H9 (cell line): Measurements from ENCODE around the gene SRP72. TPM values are rescaled to one million over a fixed set of nuclear protein-coding genes. Genes with fewer than 3 reads are reported as not detected.

Experiments used
- DNase-seq: peaks from one replicate; pipeline ENCODE4 v3.0.0-alpha.2; 2017
- H2AFZ ChIP-seq: one replicate; pipeline ENCODE4 v1.6.1; 2013; ENCODE audit warnings: mild to moderate bottlenecking, low read length, control low read depth, moderate library complexity
- H2AK5ac ChIP-seq: 2 replicates; pipeline ENCODE4 v1.6.1; 2013; ENCODE audit warnings: low read length, control low read depth, mixed read lengths; ENCODE audit not compliant: insufficient read length
- H2BK120ac ChIP-seq: one replicate; pipeline ENCODE4 v1.6.1; 2013; ENCODE audit warnings: low read depth, mild to moderate bottlenecking, low read length, control low read depth, inconsistent platforms; ENCODE audit not compliant: poor library complexity, severe bottlenecking
- H2BK12ac ChIP-seq: 2 replicates; pipeline ENCODE4 v1.6.1; 2013; ENCODE audit warnings: low read length, control low read depth, mixed read lengths, low read depth; ENCODE audit not compliant: insufficient read length
- H2BK15ac ChIP-seq: 2 replicates; pipeline ENCODE4 v1.6.1; 2013; ENCODE audit warnings: low read depth, low read length, control low read depth
- H2BK20ac ChIP-seq: one replicate; pipeline ENCODE4 v1.6.1; 2013; ENCODE audit warnings: low read depth, mild to moderate bottlenecking, low read length, control low read depth, inconsistent platforms; ENCODE audit not compliant: poor library complexity, severe bottlenecking
- H2BK5ac ChIP-seq: 2 replicates; pipeline ENCODE4 v1.6.1; 2013; ENCODE audit warnings: low read length, control low read depth, mixed read lengths; ENCODE audit not compliant: insufficient read length
- H3K14ac ChIP-seq: 2 replicates; pipeline ENCODE4 v1.6.1; 2013; ENCODE audit warnings: low read length, control low read depth; ENCODE audit not compliant: insufficient read depth
- H3K18ac ChIP-seq: 2 replicates; pipeline ENCODE4 v1.6.1; 2013; ENCODE audit warnings: low read depth, mild to moderate bottlenecking, mixed read lengths, low read length, control low read depth; ENCODE audit not compliant: insufficient read length
- H3K23ac ChIP-seq: 2 replicates; pipeline ENCODE4 v1.6.1; 2013; ENCODE audit warnings: low read length, control low read depth, mixed read lengths, low read depth; ENCODE audit not compliant: insufficient read length
- H3K23me2 ChIP-seq: 2 replicates; pipeline ENCODE4 v1.6.1; 2013; ENCODE audit warnings: low read depth, mild to moderate bottlenecking, mixed read lengths, low read length, control low read depth; ENCODE audit not compliant: insufficient read length, poor library complexity, severe bottlenecking
- H3K27ac ChIP-seq: 2 replicates; pipeline ENCODE4 v1.5.1; 2013; ENCODE audit warnings: low read length, control low read depth, mixed read lengths, low read depth; ENCODE audit not compliant: insufficient read length
- H3K27me3 ChIP-seq: 2 replicates; pipeline ENCODE4 v1.6.1; 2013; ENCODE audit warnings: low read length, control low read depth, inconsistent platforms; ENCODE audit not compliant: insufficient read depth
- H3K4ac ChIP-seq: 2 replicates; pipeline ENCODE4 v1.6.1; 2013; ENCODE audit warnings: low read depth, mild to moderate bottlenecking, control low read depth, inconsistent platforms, low read length, moderate library complexity
- H3K4me1 ChIP-seq: 2 replicates; pipeline ENCODE4 v1.6.1; 2013; ENCODE audit warnings: low read length, control low read depth, inconsistent platforms; ENCODE audit not compliant: insufficient read depth
- H3K4me2 ChIP-seq: 2 replicates; pipeline ENCODE4 v1.6.1; 2013; ENCODE audit warnings: low read length, control low read depth, mixed read lengths; ENCODE audit not compliant: insufficient read length, insufficient read depth
- H3K56ac ChIP-seq: 2 replicates; pipeline ENCODE4 v1.6.1; 2013; ENCODE audit warnings: low read depth, mild to moderate bottlenecking, mixed read lengths, low read length, control low read depth; ENCODE audit not compliant: insufficient read length
- H3K79me1 ChIP-seq: 2 replicates; pipeline ENCODE4 v1.6.1; 2013; ENCODE audit warnings: low read depth, mild to moderate bottlenecking, moderate library complexity, low read length, control low read depth, inconsistent platforms; ENCODE audit not compliant: insufficient read depth, poor library complexity, severe bottlenecking
- H3K79me2 ChIP-seq: 2 replicates; pipeline ENCODE4 v1.6.1; 2013; ENCODE audit warnings: low read length, control low read depth, inconsistent platforms; ENCODE audit not compliant: insufficient read depth
- H3K9ac ChIP-seq: 2 replicates; pipeline ENCODE4 v1.6.1; 2013; ENCODE audit warnings: low read length, control low read depth, mixed read lengths; ENCODE audit not compliant: insufficient read length; ENCODE audit errors: extremely low read depth
- H3K9me3 ChIP-seq: one replicate; pipeline ENCODE4 v1.6.1; 2013; ENCODE audit warnings: low read depth, low read length, inconsistent platforms; ENCODE audit not compliant: control insufficient read depth
- H3T11ph ChIP-seq: one replicate; pipeline ENCODE4 v1.6.1; 2013; ENCODE audit warnings: mild to moderate bottlenecking, low read length, control low read depth, inconsistent platforms
- H4K20me1 ChIP-seq: one replicate; pipeline ENCODE4 v1.6.1; 2013; ENCODE audit not compliant: control insufficient read depth, insufficient read length, insufficient read depth
- H4K5ac ChIP-seq: 2 replicates; pipeline ENCODE4 v1.6.1; 2013; ENCODE audit warnings: low read depth, mild to moderate bottlenecking, mixed read lengths, low read length, control low read depth; ENCODE audit not compliant: insufficient read length
- H4K8ac ChIP-seq: replicated peaks from 2 replicates; pipeline ENCODE4 v1.6.1; 2013; ENCODE audit warnings: low read length, control low read depth, mixed read lengths, low read depth; ENCODE audit not compliant: insufficient read length
- H4K91ac ChIP-seq: 2 replicates; pipeline ENCODE4 v1.6.1; 2013; ENCODE audit warnings: low read depth, mild to moderate bottlenecking, moderate library complexity, mixed read lengths, low read length, control low read depth; ENCODE audit not compliant: insufficient read length
- H3K27ac Mint-ChIP-seq, 3 experiments: 2 replicates in 2 of 3; 3 replicates in 1 of 3; pipeline ENCODE4 v1.8.0; 2020 to 2021; ENCODE audit warnings: mixed read lengths in 3 of 3, mild to moderate bottlenecking in 1 of 3, moderate library complexity in 1 of 3
- H3K27me3 Mint-ChIP-seq: 2 replicates; pipeline ENCODE4 v1.8.0; 2021; ENCODE audit warnings: low read depth, mild to moderate bottlenecking, moderate library complexity, mixed read lengths
- H3K36me3 Mint-ChIP-seq, 3 experiments: 2 replicates in 2 of 3; 3 replicates in 1 of 3; pipeline ENCODE4 v1.8.0; 2020 to 2021; ENCODE audit warnings: low read depth in 3 of 3, mixed read lengths in 3 of 3; ENCODE audit not compliant: insufficient read depth in 1 of 3
- H3K4me1 Mint-ChIP-seq, 2 experiments: 2 replicates each; pipeline ENCODE4 v1.8.0; 2020; ENCODE audit warnings: mixed read lengths in 2 of 2
- H3K4me3 Mint-ChIP-seq, 2 experiments: 2 replicates in 1 of 2; 3 replicates in 1 of 2; pipeline ENCODE4 v1.8.0; 2020 to 2021; ENCODE audit warnings: mild to moderate bottlenecking in 2 of 2, mixed read lengths in 2 of 2, moderate library complexity in 1 of 2
- H3K9me3 Mint-ChIP-seq, 2 experiments: 2 replicates in 1 of 2; 3 replicates in 1 of 2; pipeline ENCODE4 v1.8.0; 2020; ENCODE audit warnings: mild to moderate bottlenecking in 2 of 2, mixed read lengths in 2 of 2, moderate library complexity in 1 of 2
- WGBS: extraction: QIAGEN DNeasy Blood & Tissue Kit; methylation state at CpG from one replicate; pipeline ENCODE4 v1.1.7; 2013; ENCODE audit warnings: missing lambda C conversion rate, low lambda C conversion rate, mixed read lengths; ENCODE audit not compliant: insufficient read length; ENCODE audit errors: extremely low coverage; 5-methylcytosine and 5-hydroxymethylcytosine counted together
- total RNA-seq: library from RNA; stranded (reverse); gene quantifications from 2 replicates; pipeline ENCODE4 v1.2.1, GENCODE V29; 2021
- TF ChIP-seq, protein P1 (sequence below): fragments of 200-600 bp; sonication (generic); conservative IDR thresholded peaks from 3 replicates; pipeline ENCODE4 v1.8.0; 2021; ENCODE audit warnings: antibody characterized with exemption, mild to moderate bottlenecking

The SRP72 gene
- total RNA-seq, 1 experiment from 2014 or later, result 141 TPM

DNA sequence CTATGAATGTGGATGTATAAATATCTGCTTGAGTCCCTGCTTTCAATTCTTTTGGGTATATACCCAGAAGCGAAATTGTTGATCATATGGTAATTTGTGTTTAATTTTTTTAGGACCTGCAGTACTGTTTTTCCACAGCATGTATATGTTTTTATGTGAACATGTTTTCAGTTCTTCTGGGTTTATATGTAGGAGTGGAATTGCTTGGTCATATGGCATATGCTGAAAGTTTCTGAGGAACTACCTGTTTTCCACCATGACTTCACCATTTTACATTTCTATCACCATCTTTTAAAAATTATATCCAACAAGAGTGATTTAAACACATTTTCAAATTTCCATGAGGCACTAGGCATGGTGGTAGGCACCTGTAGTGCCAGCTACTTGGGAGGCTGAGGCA is 40.2 kb upstream of the SRP72 start:
- Histone ChIP-seq H3K56ac (no peak overlapping the region), H4K91ac (no peak overlapping the region), H3K4me1 (peaks cover 2% of the 10 kb centered on the region; the same call in 1 of the 2 replicates), H4K20me1 (no peaks in the 10 kb centered on the region), H2BK15ac (no peak overlapping the region), H3K18ac (no peak overlapping the region), H2AK5ac (no peak overlapping the region), H2BK20ac (no peak overlapping the region), H3K4me2 (no peak overlapping the region), H2BK12ac (no peak overlapping the region), H3K79me1 (no peaks in the 10 kb centered on the region), H2BK5ac (no peak overlapping the region), H3T11ph (no peak overlapping the region), H3K27me3 (no peaks in the 10 kb centered on the region), H2AFZ (no peak overlapping the region), H3K4ac (no peak overlapping the region), H4K5ac (no peak overlapping the region), H3K9ac (no peak overlapping the region), H4K8ac (no peak overlapping the region), H3K23ac (no peak overlapping the region), H3K79me2 (peaks cover 57% of the 10 kb centered on the region), H3K23me2 (no peaks in the 10 kb centered on the region), H3K27ac (no peak overlapping the region), H2BK120ac (no peak overlapping the region), H3K9me3 (no peaks in the 10 kb centered on the region), H3K14ac (no peak overlapping the region)
- Mint-ChIP-seq H3K9me3 (peaks cover 0 to 4% of the 10 kb centered on the region in 2 experiments; a peak in 3 of 5 replicates), H3K4me1 (peaks cover 26 to 35% of the 10 kb centered on the region in 2 experiments), H3K27me3 (no peaks in the 10 kb centered on the region), H3K36me3 (peaks cover 19 to 22% (median 20%) of the 10 kb centered on the region in 3 experiments), H3K27ac (no peak overlapping the region), H3K4me3 (no peak overlapping the region)
- WGBS, result no CpG with 5 or more reads among the region's 1 CpG
- TF ChIP-seq, protein P1, sequence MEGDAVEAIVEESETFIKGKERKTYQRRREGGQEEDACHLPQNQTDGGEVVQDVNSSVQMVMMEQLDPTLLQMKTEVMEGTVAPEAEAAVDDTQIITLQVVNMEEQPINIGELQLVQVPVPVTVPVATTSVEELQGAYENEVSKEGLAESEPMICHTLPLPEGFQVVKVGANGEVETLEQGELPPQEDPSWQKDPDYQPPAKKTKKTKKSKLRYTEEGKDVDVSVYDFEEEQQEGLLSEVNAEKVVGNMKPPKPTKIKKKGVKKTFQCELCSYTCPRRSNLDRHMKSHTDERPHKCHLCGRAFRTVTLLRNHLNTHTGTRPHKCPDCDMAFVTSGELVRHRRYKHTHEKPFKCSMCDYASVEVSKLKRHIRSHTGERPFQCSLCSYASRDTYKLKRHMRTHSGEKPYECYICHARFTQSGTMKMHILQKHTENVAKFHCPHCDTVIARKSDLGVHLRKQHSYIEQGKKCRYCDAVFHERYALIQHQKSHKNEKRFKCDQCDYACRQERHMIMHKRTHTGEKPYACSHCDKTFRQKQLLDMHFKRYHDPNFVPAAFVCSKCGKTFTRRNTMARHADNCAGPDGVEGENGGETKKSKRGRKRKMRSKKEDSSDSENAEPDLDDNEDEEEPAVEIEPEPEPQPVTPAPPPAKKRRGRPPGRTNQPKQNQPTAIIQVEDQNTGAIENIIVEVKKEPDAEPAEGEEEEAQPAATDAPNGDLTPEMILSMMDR, result no peak
- no peak for DNase-seq
